Astrocyte of the spinal cord (primary cell): Measurements from ENCODE around the gene ABHD18.
"Not testable (repeated sequence)": the region's sequence is repeated elsewhere in the genome, so short reads cannot be mapped to it uniquely, and the experiment has no call there.

ENCODE experiments used
- DNase-seq: peaks from one replicate; pipeline ENCODE4 v3.0.0; 2011; ENCODE audit warnings: low read depth, low spot score
- H3K4me3 ChIP-seq: 2 replicates; pipeline ENCODE4 v1.5.1; 2011; ENCODE audit warnings: low read depth, mild to moderate bottlenecking, low read length, moderate library complexity
- CTCF ChIP-seq: IDR thresholded peaks from 2 replicates; pipeline ENCODE4 v1.5.1; 2012; ENCODE audit warnings: low read depth, mild to moderate bottlenecking, low read length, inconsistent platforms
- in situ Hi-C: cut with HindIII; loops from 2 replicates; pipeline ENCODE4 v1.10.0; 2017; ENCODE audit warnings: low sequenced_read_pairs

ABHD18 gene

GRCh38 chr4:127993151-127993550 lies 27.9 kb downstream of the ABHD18 start:
- no peak for DNase-seq
- in situ Hi-C loops, result no loop called here
- no peak overlapping the region for H3K4me3 ChIP-seq
- TF ChIP-seq CTCF, result no peak

GRCh38 chr4:127995776-127996175 lies 30.6 kb downstream of the ABHD18 start:
- no peak for TF ChIP-seq CTCF
- in situ Hi-C loops, result no loop called here
- no peak overlapping the region for H3K4me3 ChIP-seq
- peak; percentile 34 for DNase-seq

GRCh38 chr4:127996521-127996920 lies 31.3 kb downstream of the ABHD18 start:
- H3K4me3 ChIP-seq, in situ Hi-C loops, DNase-seq: not testable (repeated sequence)

- peak; percentile 23 for TF ChIP-seq CTCF
- no peak overlapping the region for H3K4me3 ChIP-seq
- peak; percentile 37 for DNase-seq
- in situ Hi-C loops, result no loop called here
Measured at GRCh38 chr4:127997534-127998388, 32.6 kb downstream of the ABHD18 start.

GRCh38 chr4:128006592-128006991 lies 41.4 kb downstream of the ABHD18 start:
- no peak for TF ChIP-seq CTCF
- H3K4me3 ChIP-seq, result no peak overlapping the region
- in situ Hi-C loops, result no loop called here
- DNase-seq, result peak; percentile 4

- H3K4me3 ChIP-seq, result no peak overlapping the region
- in situ Hi-C loops, result no loop called here
- no peak for DNase-seq
- TF ChIP-seq CTCF, result no peak
Measured at GRCh38 chr4:128009428-128009827, 44.2 kb downstream of the ABHD18 start.

GRCh38 chr4:128025319-128025718 lies 60.1 kb downstream of the ABHD18 start:
- in situ Hi-C loops, result no loop called here
- TF ChIP-seq CTCF, result no peak
- no peak overlapping the region for H3K4me3 ChIP-seq
- no peak for DNase-seq
